ENCODE results near the gene EPHX1. TPM values are rescaled to one million over a fixed set of nuclear protein-coding genes. Genes with fewer than 3 reads are reported as not detected.

Gene EPHX1
- total RNA-seq, 3 donors from 2014 or later, result 63.6 to 168 (median 67.3) TPM

DNA sequence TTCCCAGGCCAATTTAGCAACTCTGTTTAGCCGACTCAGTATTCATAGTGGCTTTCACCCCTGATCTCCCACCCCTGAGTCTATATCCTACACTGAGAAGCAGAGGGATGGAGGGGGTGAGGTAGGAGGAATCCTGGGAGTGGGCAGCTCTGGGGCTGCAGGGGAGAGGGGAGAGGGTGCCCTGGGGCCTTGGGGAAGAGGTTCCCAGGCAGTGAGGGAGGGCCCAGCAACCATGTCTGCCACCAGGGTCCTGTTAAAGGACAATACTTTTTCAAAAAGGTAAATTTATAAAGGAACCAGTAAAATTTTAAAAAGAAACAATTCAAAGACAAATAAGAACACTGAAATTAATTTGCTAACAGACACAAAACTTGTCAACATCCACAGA, 30.3 kb downstream of the EPHX1 start:
- Histone ChIP-seq H3K9me3 (no peaks in the 10 kb centered on the region), H3K27me3 (no peaks in the 10 kb centered on the region), H3K4me1 (no peaks in the 10 kb centered on the region), H3K4me3 (no peak overlapping the region), H3K27ac (no peak overlapping the region), H3K36me3 (no peaks in the 10 kb centered on the region)
- intact Hi-C loops (cut with DNase I; ENCODE audit: low total_unique reads), result no loop called here
- no peak for DNase-seq (ENCODE audit: low spot score in 2 of 2)
- TF ChIP-seq POLR2AphosphoS5 (IDR thresholded peaks at IDR 0.05) (no peak), POLR2A (IDR thresholded peaks at IDR 0.05) (no peak)
- TF ChIP-seq, protein P1, sequence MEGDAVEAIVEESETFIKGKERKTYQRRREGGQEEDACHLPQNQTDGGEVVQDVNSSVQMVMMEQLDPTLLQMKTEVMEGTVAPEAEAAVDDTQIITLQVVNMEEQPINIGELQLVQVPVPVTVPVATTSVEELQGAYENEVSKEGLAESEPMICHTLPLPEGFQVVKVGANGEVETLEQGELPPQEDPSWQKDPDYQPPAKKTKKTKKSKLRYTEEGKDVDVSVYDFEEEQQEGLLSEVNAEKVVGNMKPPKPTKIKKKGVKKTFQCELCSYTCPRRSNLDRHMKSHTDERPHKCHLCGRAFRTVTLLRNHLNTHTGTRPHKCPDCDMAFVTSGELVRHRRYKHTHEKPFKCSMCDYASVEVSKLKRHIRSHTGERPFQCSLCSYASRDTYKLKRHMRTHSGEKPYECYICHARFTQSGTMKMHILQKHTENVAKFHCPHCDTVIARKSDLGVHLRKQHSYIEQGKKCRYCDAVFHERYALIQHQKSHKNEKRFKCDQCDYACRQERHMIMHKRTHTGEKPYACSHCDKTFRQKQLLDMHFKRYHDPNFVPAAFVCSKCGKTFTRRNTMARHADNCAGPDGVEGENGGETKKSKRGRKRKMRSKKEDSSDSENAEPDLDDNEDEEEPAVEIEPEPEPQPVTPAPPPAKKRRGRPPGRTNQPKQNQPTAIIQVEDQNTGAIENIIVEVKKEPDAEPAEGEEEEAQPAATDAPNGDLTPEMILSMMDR (IDR thresholded peaks at IDR 0.05), result no peak

DNA sequence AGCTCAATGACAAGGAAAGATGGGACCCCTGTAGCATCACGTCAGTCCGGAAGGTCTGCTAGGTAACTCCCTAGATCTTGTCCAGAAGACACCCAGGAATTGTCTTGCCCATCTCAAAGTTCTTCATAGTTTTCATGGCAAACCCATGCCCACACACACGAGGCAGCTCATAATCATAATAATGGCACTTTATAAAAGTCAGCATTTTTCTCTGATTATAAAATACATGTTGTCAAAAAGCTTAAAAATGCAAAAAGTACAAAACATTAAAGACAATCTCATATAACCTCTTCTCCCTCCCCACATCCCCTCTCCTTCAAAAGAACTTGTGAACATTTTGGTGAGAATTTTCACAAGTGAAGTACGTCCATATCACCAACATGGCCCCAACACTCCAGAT, 30.8 kb downstream of the EPHX1 start:
- intact Hi-C loops (cut with DNase I; ENCODE audit: low total_unique reads), result no loop called here
- Histone ChIP-seq H3K4me3 (no peak overlapping the region), H3K27me3 (no peaks in the 10 kb centered on the region), H3K9me3 (no peaks in the 10 kb centered on the region), H3K27ac (no peak overlapping the region), H3K4me1 (no peaks in the 10 kb centered on the region), H3K36me3 (no peaks in the 10 kb centered on the region)
- TF ChIP-seq POLR2AphosphoS5 (IDR thresholded peaks at IDR 0.05) (no peak), POLR2A (IDR thresholded peaks at IDR 0.05) (no peak)
- TF ChIP-seq, protein P1 (IDR thresholded peaks at IDR 0.05), result no peak
- DNase-seq (ENCODE audit: low spot score in 2 of 2), result no peak

DNA sequence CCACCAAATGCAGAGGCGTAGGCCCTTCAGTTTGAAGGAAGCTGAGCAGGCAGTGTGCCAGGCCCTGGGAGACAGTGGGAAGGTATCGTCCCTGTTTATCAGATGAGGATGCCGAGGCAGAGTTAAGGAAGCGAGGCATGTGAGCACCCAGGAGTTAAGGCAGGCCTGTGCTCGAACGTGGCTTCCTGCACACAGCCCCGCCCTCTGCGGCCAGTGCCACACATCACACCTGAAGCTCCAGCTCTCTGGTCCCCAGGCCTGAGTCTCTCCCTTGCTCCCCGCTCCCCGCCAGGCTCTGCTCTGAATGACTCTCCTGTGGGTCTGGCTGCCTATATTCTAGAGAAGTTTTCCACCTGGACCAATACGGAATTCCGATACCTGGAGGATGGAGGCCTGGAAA, 32.1 kb downstream of the EPHX1 start:
- H3K27ac ChIP-seq, result peak overlapping the region; percentile 12 to 36
- H3K36me3 ChIP-seq, result no peaks in the 10 kb centered on the region
- no peaks in the 10 kb centered on the region for H3K27me3 ChIP-seq
- intact Hi-C loops (cut with DNase I; ENCODE audit: low total_unique reads), result no loop called here
- H3K4me1 ChIP-seq, result no peaks in the 10 kb centered on the region
- no peak overlapping the region for H3K4me3 ChIP-seq
- no peak for DNase-seq (ENCODE audit: low spot score in 2 of 2)
- TF ChIP-seq POLR2AphosphoS5 (IDR thresholded peaks at IDR 0.05) (no peak), POLR2A (IDR thresholded peaks at IDR 0.05) (no peak)
- TF ChIP-seq, protein P1 (IDR thresholded peaks at IDR 0.05), result no peak
- H3K9me3 ChIP-seq, result no peaks in the 10 kb centered on the region

DNA sequence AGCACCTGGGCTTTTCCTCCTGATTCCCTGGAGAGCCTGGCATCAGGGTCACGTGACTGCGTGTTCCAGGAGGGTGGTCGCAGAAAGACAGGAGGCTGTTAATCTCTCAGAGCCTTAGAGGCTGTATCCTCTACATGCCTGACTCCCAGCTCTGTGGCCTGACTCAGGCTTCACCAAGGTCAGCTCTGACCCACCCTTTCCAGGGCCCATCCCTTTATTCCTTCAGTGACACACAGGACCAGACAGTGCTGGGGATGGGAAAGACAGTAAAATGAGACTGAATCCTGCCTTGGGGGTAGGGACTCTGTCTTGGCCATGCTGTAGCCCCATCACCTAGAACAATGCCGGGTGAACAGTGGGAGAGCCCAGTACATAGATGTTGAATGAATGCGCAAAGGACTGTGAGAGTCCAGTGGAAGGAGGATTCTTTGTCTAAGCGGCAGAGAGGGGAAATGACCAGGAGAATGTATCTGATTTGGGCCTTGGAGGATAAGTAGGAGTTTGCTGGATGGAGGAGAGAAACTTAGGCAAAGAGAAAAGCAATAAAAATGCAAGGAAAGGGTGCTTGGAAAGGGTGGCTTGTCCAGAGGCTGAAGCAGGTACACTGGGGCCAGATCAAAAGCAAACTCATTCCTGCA, 33.0 kb downstream of the EPHX1 start:
- H3K36me3 ChIP-seq, result no peaks in the 10 kb centered on the region
- H3K27me3 ChIP-seq, result no peaks in the 10 kb centered on the region
- no peak for DNase-seq (ENCODE audit: low spot score in 2 of 2)
- H3K4me3 ChIP-seq, result no peak overlapping the region
- TF ChIP-seq POLR2A (IDR thresholded peaks at IDR 0.05), result no peak
- TF ChIP-seq, protein P1 (IDR thresholded peaks at IDR 0.05), result no peak
- no peak for TF ChIP-seq POLR2AphosphoS5 (IDR thresholded peaks at IDR 0.05)
- peak overlapping the region in 1 of 2 donors; percentile 12 for H3K27ac ChIP-seq
- intact Hi-C loops (cut with DNase I; ENCODE audit: low total_unique reads), result no loop called here
- no peaks in the 10 kb centered on the region for H3K9me3 ChIP-seq
- H3K4me1 ChIP-seq, result no peaks in the 10 kb centered on the region

DNA sequence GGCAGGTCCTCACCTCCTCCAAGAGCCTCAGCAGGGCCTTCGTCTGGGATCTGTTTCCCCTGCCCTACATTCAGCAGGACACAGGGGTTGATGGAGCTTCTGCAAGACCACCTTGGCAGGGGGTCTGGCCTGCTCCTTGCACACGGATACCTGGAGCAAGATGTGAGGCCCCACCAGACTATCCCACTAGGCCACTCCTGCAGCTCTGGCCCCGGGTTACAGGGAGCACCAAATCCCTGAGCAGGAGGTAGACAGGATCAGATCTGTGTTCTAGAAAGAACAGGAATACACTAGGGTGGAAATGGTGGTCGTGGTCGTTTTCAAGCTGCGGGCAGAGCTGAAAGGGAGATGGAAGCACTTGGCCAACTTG, 33.5 kb downstream of the EPHX1 start:
- H3K27ac ChIP-seq, result no peak overlapping the region
- TF ChIP-seq POLR2A (IDR thresholded peaks at IDR 0.05), result no peak
- no peak for TF ChIP-seq POLR2AphosphoS5 (IDR thresholded peaks at IDR 0.05)
- TF ChIP-seq, protein P1 (IDR thresholded peaks at IDR 0.05), result no peak
- intact Hi-C loops (cut with DNase I; ENCODE audit: low total_unique reads), result no loop called here

More for the DNA sequence above, 33.5 kb downstream of the EPHX1 start:
- no peaks in the 10 kb centered on the region for H3K27me3 ChIP-seq
- H3K9me3 ChIP-seq, result no peaks in the 10 kb centered on the region
- H3K4me3 ChIP-seq, result no peak overlapping the region
- H3K4me1 ChIP-seq, result no peaks in the 10 kb centered on the region
- DNase-seq (ENCODE audit: low spot score in 2 of 2), result no peak
- H3K36me3 ChIP-seq, result no peaks in the 10 kb centered on the region

Measured in breast epithelium (tissue), 4 donors.